Loucy (cell line): ENCODE results near the gene PRR35.
A peak's percentile ranks its signal among the peaks of the same experiment; 100 is the strongest.

Source experiments
- H2AFZ ChIP-seq: fragments of 200-600 bp; sonication (generic); 2 replicates; pipeline ENCODE4 v1.6.0; 2016; ENCODE audit warnings: antibody characterized with exemption, mild to moderate bottlenecking, low read length, moderate library complexity
- H3F3A ChIP-seq: fragments of 200-600 bp; 2 replicates; pipeline ENCODE4 v1.6.0; 2016; ENCODE audit warnings: antibody characterized with exemption, low read depth, mild to moderate bottlenecking
- H3K27me3 ChIP-seq: fragments of 200-600 bp; sonication (generic); 2 replicates; pipeline ENCODE4 v1.6.1; 2014; ENCODE audit warnings: low read length, mild to moderate bottlenecking; ENCODE audit not compliant: insufficient read depth, poor library complexity, severe bottlenecking
- H3K36me3 ChIP-seq: fragments of 200-600 bp; sonication (generic); 2 replicates; pipeline ENCODE4 v1.6.1; 2016; ENCODE audit warnings: low read length; ENCODE audit not compliant: insufficient read depth
- H3K4me1 ChIP-seq: fragments of 200-600 bp; sonication (generic); 2 replicates; pipeline ENCODE4 v1.5.1; 2014; ENCODE audit warnings: low read length, mild to moderate bottlenecking; ENCODE audit not compliant: insufficient read depth, poor library complexity, severe bottlenecking
- H3K4me2 ChIP-seq: fragments of 200-600 bp; sonication (generic); 2 replicates; pipeline ENCODE4 v1.6.0; 2014; ENCODE audit warnings: antibody characterized with exemption, low read length, low read depth, mild to moderate bottlenecking; ENCODE audit not compliant: poor library complexity, severe bottlenecking
- H3K4me3 ChIP-seq: fragments of 200-600 bp; sonication (generic); 2 replicates; pipeline ENCODE4 v1.5.1; 2014; ENCODE audit warnings: low read length, mild to moderate bottlenecking, mixed read lengths; ENCODE audit not compliant: poor library complexity, severe bottlenecking
- H3K79me2 ChIP-seq: fragments of 200-600 bp; sonication (generic); 2 replicates; pipeline ENCODE4 v1.6.1; 2014; ENCODE audit warnings: low read length; ENCODE audit not compliant: insufficient read depth
- H3K9ac ChIP-seq: fragments of 200-600 bp; sonication (generic); 2 replicates; pipeline ENCODE4 v1.6.0; 2014; ENCODE audit warnings: mild to moderate bottlenecking, low read depth, low read length, moderate library complexity; ENCODE audit not compliant: poor library complexity, severe bottlenecking
- H3K9me2 ChIP-seq: fragments of 200-600 bp; sonication (generic); replicated peaks from 2 replicates; pipeline ENCODE4 v1.6.1; 2016; ENCODE audit warnings: low read depth, low read length, mixed read lengths
- H3K9me3 ChIP-seq: fragments of 200-600 bp; sonication (generic); 2 replicates; pipeline ENCODE4 v1.6.1; 2014; ENCODE audit warnings: mild to moderate bottlenecking, antibody characterized with exemption, low read length, low read depth; ENCODE audit not compliant: insufficient read depth
- H4K20me1 ChIP-seq: fragments of 200-600 bp; sonication (generic); 2 replicates; pipeline ENCODE4 v1.6.0; 2014; ENCODE audit warnings: antibody characterized with exemption, low read length, mild to moderate bottlenecking; ENCODE audit not compliant: insufficient read depth, poor library complexity, severe bottlenecking
- CTCF ChIP-seq: fragments of 200-600 bp; sonication (generic); conservative IDR thresholded peaks from 2 replicates; pipeline ENCODE4 v1.5.1; 2014; ENCODE audit warnings: mild to moderate bottlenecking, antibody characterized with exemption, low read length
- EZH2phosphoT487 ChIP-seq: fragments of 200-600 bp; IDR thresholded peaks from 2 replicates; pipeline ENCODE4 v1.6.1; 2018; ENCODE audit warnings: antibody characterized with exemption, mild to moderate bottlenecking, moderate library complexity, borderline replicate concordance

The PRR35 gene

GRCh38 chr16:598823-599739 is 38.9 kb downstream of the PRR35 start:
- no peak overlapping the region for H3K4me3 ChIP-seq
- H3K27me3 ChIP-seq: no peaks in the 10 kb centered on the region
- H4K20me1 ChIP-seq: no peaks in the 10 kb centered on the region
- H3K79me2 ChIP-seq: peaks cover 19% of the 10 kb centered on the region; the same call in 1 of the 2 replicates
- H3K4me1 ChIP-seq: no peaks in the 10 kb centered on the region
- H3K9me3 ChIP-seq: no peaks in the 10 kb centered on the region
- no peak overlapping the region for H2AFZ ChIP-seq
- no peak overlapping the region for H3K4me2 ChIP-seq
- TF ChIP-seq EZH2phosphoT487 (no peak), CTCF (no peak)
- no peaks in the 10 kb centered on the region; the same call in 1 of the 2 replicates for H3K36me3 ChIP-seq
- H3K9ac ChIP-seq: no peak overlapping the region
- no peaks in the 10 kb centered on the region for H3K9me2 ChIP-seq
- no peaks in the 10 kb centered on the region for H3F3A ChIP-seq

DNA sequence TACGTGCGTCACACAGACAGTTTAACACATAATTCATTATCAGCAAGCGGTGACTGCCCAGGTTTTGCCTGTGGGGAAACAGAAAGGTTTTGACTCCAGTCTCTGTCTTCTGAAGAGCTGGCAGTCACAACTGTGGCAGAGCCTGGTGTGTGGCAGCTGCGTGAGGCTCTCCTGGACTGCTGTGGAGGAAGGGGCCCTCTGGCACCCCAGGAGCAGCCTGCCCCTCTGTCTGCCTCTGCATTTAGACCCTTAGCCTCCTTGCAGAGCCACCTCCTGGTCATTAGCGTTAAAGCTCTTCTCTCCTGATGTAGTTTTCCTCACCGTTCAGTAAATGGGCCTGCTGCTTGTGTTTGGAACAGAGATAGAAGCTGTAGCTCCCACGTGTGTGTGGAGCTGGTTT is 40.6 kb downstream of the PRR35 start:
- no peak overlapping the region for H3K9ac ChIP-seq
- H3K9me3 ChIP-seq: no peaks in the 10 kb centered on the region
- peak; percentile 30; the same call in 1 of the 2 replicates for TF ChIP-seq CTCF
- no peak for TF ChIP-seq EZH2phosphoT487
- no peaks in the 10 kb centered on the region for H3K4me1 ChIP-seq
- H3K9me2 ChIP-seq: no peaks in the 10 kb centered on the region
- H3K27me3 ChIP-seq: no peaks in the 10 kb centered on the region
- no peak overlapping the region for H3K4me2 ChIP-seq
- H2AFZ ChIP-seq: no peak overlapping the region
- peaks cover 6% of the 10 kb centered on the region; the same call in 1 of the 2 replicates for H3K79me2 ChIP-seq
- H3K36me3 ChIP-seq: no peaks in the 10 kb centered on the region; the same call in 1 of the 2 replicates
- no peak overlapping the region for H3K4me3 ChIP-seq
- no peaks in the 10 kb centered on the region for H3F3A ChIP-seq
- no peaks in the 10 kb centered on the region for H4K20me1 ChIP-seq

DNA sequence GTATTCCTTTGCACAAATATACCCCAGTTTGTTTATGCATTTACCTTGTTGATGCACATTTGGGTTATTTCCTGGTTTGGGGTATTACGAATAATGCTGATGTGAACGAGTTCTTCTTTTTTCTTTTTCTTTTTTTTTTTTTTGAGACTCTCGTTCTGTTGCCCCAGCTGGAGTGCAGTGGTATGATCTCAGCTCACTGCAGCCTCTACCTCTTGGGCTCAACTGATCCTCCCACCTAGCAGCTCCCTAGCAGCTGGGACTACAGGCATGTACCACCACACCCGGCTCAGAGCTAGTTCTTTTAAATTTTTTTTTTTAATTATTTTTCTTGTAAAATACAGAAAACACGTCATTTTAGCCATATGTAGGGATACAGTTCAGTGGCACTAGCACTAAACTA is 43.7 kb downstream of the PRR35 start:
- Histone ChIP-seq H3K9ac (no peak overlapping the region), H2AFZ (no peak overlapping the region), H3K36me3 (no peaks in the 10 kb centered on the region; the same call in 1 of the 2 replicates), H3K4me2 (no peak overlapping the region), H3K4me1 (no peaks in the 10 kb centered on the region), H3F3A (no peaks in the 10 kb centered on the region), H3K27me3 (no peaks in the 10 kb centered on the region), H3K9me3 (no peaks in the 10 kb centered on the region), H3K4me3 (no peak overlapping the region), H3K79me2 (no peaks in the 10 kb centered on the region), H3K9me2 (no peaks in the 10 kb centered on the region), H4K20me1 (no peaks in the 10 kb centered on the region)
- TF ChIP-seq EZH2phosphoT487 (no peak), CTCF (no peak)
